ENCODE results near the gene DLGAP1.
A peak's percentile ranks its signal among the peaks of the same experiment; 100 is the strongest.
"Not testable (repeated sequence)": the region's sequence is repeated elsewhere in the genome, so short reads cannot be mapped to it uniquely, and the experiment has no call there.

Gene DLGAP1

GRCh38 chr18:3593904-3594759, 861.0 kb downstream of the DLGAP1 start:
- peak; percentile 85 for DNase-seq

GRCh38 chr18:3593381-3593903, 861.7 kb downstream of the DLGAP1 start:
- peak; percentile 67 for DNase-seq

GRCh38 chr18:3592864-3593263, 862.2 kb downstream of the DLGAP1 start:
- no peak for DNase-seq

GRCh38 chr18:3590096-3590630, 864.9 kb downstream of the DLGAP1 start:
- DNase-seq, result no peak

- DNase-seq, result peak; percentile 46
These were observed 869.2 kb downstream of the DLGAP1 start for GRCh38 chr18:3585656-3586509.

- no peak for DNase-seq
These were observed 870.1 kb downstream of the DLGAP1 start for GRCh38 chr18:3584897-3585460.

- no peak for DNase-seq
These were observed 870.7 kb downstream of the DLGAP1 start for GRCh38 chr18:3584266-3584861.

GRCh38 chr18:3583873-3584247, 871.2 kb downstream of the DLGAP1 start:
- no peak for DNase-seq

GRCh38 chr18:3583106-3583872, 871.8 kb downstream of the DLGAP1 start:
- not testable (repeated sequence) for DNase-seq

GRCh38 chr18:3581890-3582289, 873.2 kb downstream of the DLGAP1 start:
- no peak for DNase-seq

GRCh38 chr18:3580523-3581025, 874.5 kb downstream of the DLGAP1 start:
- DNase-seq, result not testable (repeated sequence)

GRCh38 chr18:3579701-3580100, 875.4 kb downstream of the DLGAP1 start:
- no peak for DNase-seq

GRCh38 chr18:3578621-3579020, 876.5 kb downstream of the DLGAP1 start:
- DNase-seq, result no peak

- no peak for DNase-seq
These were observed 877.7 kb downstream of the DLGAP1 start for GRCh38 chr18:3577281-3577855.

GRCh38 chr18:3572761-3573160, 882.3 kb downstream of the DLGAP1 start:
- DNase-seq, result no peak

GRCh38 chr18:3566851-3567250, 888.3 kb downstream of the DLGAP1 start:
- no peak for DNase-seq

- no peak for DNase-seq
These were observed 894.4 kb downstream of the DLGAP1 start for GRCh38 chr18:3560755-3561154.

- no peak for DNase-seq
These were observed 900.2 kb downstream of the DLGAP1 start for GRCh38 chr18:3554811-3555427.

GRCh38 chr18:3554091-3554601, 901.0 kb downstream of the DLGAP1 start:
- DNase-seq, result no peak

GRCh38 chr18:3552305-3552704, 902.8 kb downstream of the DLGAP1 start:
- no peak for DNase-seq
